ENCODE measurements around the gene PARP4. TPM values are rescaled to one million over a fixed set of nuclear protein-coding genes. Genes with fewer than 3 reads are reported as not detected.
"Not testable (repeated sequence)": the region's sequence is repeated elsewhere in the genome, so short reads cannot be mapped to it uniquely, and the experiment has no call there.

Gene PARP4
- total RNA-seq, 2 experiments from 2014 or later, result 52.1 to 53.5 TPM

- ChIA-PET CTCF (no interaction called here), POLR2A (no interaction called here)
- no peaks in the 10 kb centered on the region for H3K9me3 Mint-ChIP-seq (ENCODE audit: insufficient read depth)
- no peak overlapping the region for H3K27ac Mint-ChIP-seq
- H3K27me3 Mint-ChIP-seq (ENCODE audit: low read depth), result no peaks in the 10 kb centered on the region
- no peak for DNase-seq
- H3K4me3 Mint-ChIP-seq, result no peak overlapping the region
- no peak for ATAC-seq
- H3K4me1 Mint-ChIP-seq (ENCODE audit: low read depth), result peaks cover under 1% of the 10 kb centered on the region
- peaks cover 41% of the 10 kb centered on the region for H3K36me3 Mint-ChIP-seq (ENCODE audit: low read depth)
Measured at GRCh38 chr13:24502533-24503378, 9.8 kb downstream of the PARP4 start.

DNA sequence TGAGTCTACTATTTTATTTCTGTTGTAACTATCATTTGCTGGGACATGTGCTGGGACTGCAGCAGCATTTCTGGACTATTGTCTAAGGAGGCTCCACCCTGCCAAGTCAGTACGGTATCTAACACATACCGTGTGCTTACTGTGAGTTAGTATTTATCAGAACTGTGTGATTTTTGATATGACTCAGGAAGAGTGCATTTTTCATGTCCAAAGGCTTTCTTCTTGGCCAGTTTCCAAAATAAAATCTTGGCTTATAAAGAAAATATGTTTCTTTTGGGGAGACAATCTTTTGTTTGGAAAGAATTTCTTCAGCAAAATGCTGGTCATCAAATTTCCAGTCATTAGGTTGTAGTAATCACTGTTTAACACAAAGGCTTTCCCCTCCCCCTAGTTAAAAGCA lies 11.6 kb downstream of the PARP4 start:
- no peak overlapping the region for H3K27ac Mint-ChIP-seq

GRCh38 chr13:24497742-24498141 lies 14.8 kb downstream of the PARP4 start:
- ChIA-PET CTCF (interaction anchor here (1.1 kb wide), 1 partner anchor 14 kb away, joined by 3 read pairs; no protein-coding TSS in a partner anchor), POLR2A (no interaction called here)
- DNase-seq, result no peak
- Mint-ChIP-seq H3K27me3 (ENCODE audit: low read depth) (no peaks in the 10 kb centered on the region), H3K4me3 (no peak overlapping the region), H3K9me3 (ENCODE audit: insufficient read depth) (no peaks in the 10 kb centered on the region), H3K27ac (no peak overlapping the region), H3K4me1 (ENCODE audit: low read depth) (no peaks in the 10 kb centered on the region), H3K36me3 (ENCODE audit: low read depth) (peaks cover 62% of the 10 kb centered on the region)
- ATAC-seq, result no peak

More for the DNA sequence above, 11.6 kb downstream of the PARP4 start:
- DNase-seq (no peak), ATAC-seq (no peak)
- no peaks in the 10 kb centered on the region for H3K27me3 Mint-ChIP-seq (ENCODE audit: low read depth)
- ChIA-PET CTCF (no interaction called here), POLR2A (no interaction called here)
- H3K4me3 Mint-ChIP-seq, result no peak overlapping the region
- peaks cover 46% of the 10 kb centered on the region for H3K36me3 Mint-ChIP-seq (ENCODE audit: low read depth)
- H3K4me1 Mint-ChIP-seq (ENCODE audit: low read depth), result no peaks in the 10 kb centered on the region
- H3K9me3 Mint-ChIP-seq (ENCODE audit: insufficient read depth), result no peaks in the 10 kb centered on the region

- H3K27ac Mint-ChIP-seq; H3K9me3 Mint-ChIP-seq (ENCODE audit: insufficient read depth); CTCF ChIA-PET; ATAC-seq; POLR2A ChIA-PET; DNase-seq; H3K27me3 Mint-ChIP-seq (ENCODE audit: low read depth); H3K4me1 Mint-ChIP-seq (ENCODE audit: low read depth); H3K4me3 Mint-ChIP-seq: not testable (repeated sequence)
- H3K36me3 Mint-ChIP-seq (ENCODE audit: low read depth), result peaks cover 63% of the 10 kb centered on the region
Measured at GRCh38 chr13:24496295-24496694, 16.3 kb downstream of the PARP4 start.

GRCh38 chr13:24495151-24495729 lies 17.3 kb downstream of the PARP4 start:
- peaks cover 65% of the 10 kb centered on the region for H3K36me3 Mint-ChIP-seq (ENCODE audit: low read depth)
- H3K4me1 Mint-ChIP-seq (ENCODE audit: low read depth), result no peaks in the 10 kb centered on the region
- no peaks in the 10 kb centered on the region for H3K9me3 Mint-ChIP-seq (ENCODE audit: insufficient read depth)
- CTCF ChIA-PET, result no interaction called here
- H3K27me3 Mint-ChIP-seq (ENCODE audit: low read depth), result no peaks in the 10 kb centered on the region
- H3K4me3 Mint-ChIP-seq, result no peak overlapping the region
- H3K27ac Mint-ChIP-seq, result no peak overlapping the region
- ATAC-seq (no peak), DNase-seq (no peak)
- POLR2A ChIA-PET, result no interaction called here

- Mint-ChIP-seq H3K27ac (no peak overlapping the region), H3K4me1 (ENCODE audit: low read depth) (no peaks in the 10 kb centered on the region), H3K4me3 (no peak overlapping the region), H3K36me3 (ENCODE audit: low read depth) (peaks cover 78% of the 10 kb centered on the region), H3K9me3 (ENCODE audit: insufficient read depth) (no peaks in the 10 kb centered on the region), H3K27me3 (ENCODE audit: low read depth) (no peaks in the 10 kb centered on the region)
- CTCF ChIA-PET, result no interaction called here
- DNase-seq, result no peak
- POLR2A ChIA-PET, result no interaction called here
- no peak for ATAC-seq
Measured at GRCh38 chr13:24493356-24493755, 19.2 kb downstream of the PARP4 start.

DNA sequence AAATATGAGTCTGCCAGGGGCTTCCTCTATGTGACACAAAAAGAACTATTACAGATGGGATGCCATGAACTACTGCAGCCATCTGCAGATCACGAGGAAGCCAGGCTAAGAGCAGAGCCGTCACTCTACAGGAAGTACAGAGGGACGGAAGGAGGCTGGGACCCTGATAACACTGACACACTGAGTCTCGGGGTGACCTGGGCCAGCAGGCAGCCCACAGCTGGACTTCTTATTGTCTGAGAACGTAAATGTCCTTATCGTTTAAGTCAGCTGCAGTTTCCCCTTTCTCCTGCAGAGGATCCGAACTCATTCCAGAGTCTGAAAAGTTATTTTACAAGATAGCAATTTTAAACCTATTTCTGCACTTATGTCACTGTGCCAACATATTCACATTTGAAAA lies 20.7 kb downstream of the PARP4 start:
- H3K27me3 Mint-ChIP-seq (ENCODE audit: low read depth), result no peaks in the 10 kb centered on the region
- H3K4me3 Mint-ChIP-seq, result no peak overlapping the region
- POLR2A ChIA-PET, result no interaction called here
- H3K27ac Mint-ChIP-seq, result no peak overlapping the region
- no peaks in the 10 kb centered on the region for H3K4me1 Mint-ChIP-seq (ENCODE audit: low read depth)
- CTCF ChIA-PET, result no interaction called here
- ATAC-seq, result no peak
- peaks cover 76% of the 10 kb centered on the region for H3K36me3 Mint-ChIP-seq (ENCODE audit: low read depth)
- no peak for DNase-seq
- no peaks in the 10 kb centered on the region for H3K9me3 Mint-ChIP-seq (ENCODE audit: insufficient read depth)

DNA sequence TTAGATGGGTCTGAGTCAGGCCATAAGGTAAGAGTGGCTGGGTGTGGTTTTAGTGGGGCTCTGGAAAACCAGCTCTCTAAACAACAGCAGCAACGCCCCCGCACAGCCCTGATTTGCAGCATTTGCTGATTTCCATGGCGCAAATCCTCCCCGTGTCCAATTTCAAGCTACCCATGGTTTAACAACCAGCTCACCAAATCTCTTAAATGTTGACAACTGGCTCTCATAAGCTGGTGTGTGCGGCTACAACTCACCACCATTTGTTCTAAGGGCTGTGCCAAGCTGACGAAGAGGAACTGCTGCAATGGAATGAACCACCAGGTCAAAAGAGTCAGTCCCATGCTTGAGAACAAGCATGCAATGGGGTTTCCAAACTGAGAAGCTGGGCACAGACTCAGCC lies 22.9 kb downstream of the PARP4 start:
- ChIA-PET CTCF (no interaction called here), POLR2A (no interaction called here)
- Mint-ChIP-seq H3K27me3 (ENCODE audit: low read depth) (no peaks in the 10 kb centered on the region), H3K36me3 (ENCODE audit: low read depth) (peaks cover 68% of the 10 kb centered on the region), H3K27ac (no peak overlapping the region), H3K4me3 (no peak overlapping the region), H3K9me3 (ENCODE audit: insufficient read depth) (no peaks in the 10 kb centered on the region), H3K4me1 (ENCODE audit: low read depth) (no peaks in the 10 kb centered on the region)
- DNase-seq, result no peak
- ATAC-seq, result no peak

- POLR2A ChIA-PET; ATAC-seq; H3K9me3 Mint-ChIP-seq (ENCODE audit: insufficient read depth); H3K4me3 Mint-ChIP-seq; H3K27ac Mint-ChIP-seq; CTCF ChIA-PET; H3K4me1 Mint-ChIP-seq (ENCODE audit: low read depth); H3K27me3 Mint-ChIP-seq (ENCODE audit: low read depth); DNase-seq: not testable (repeated sequence)
- peaks cover 66% of the 10 kb centered on the region for H3K36me3 Mint-ChIP-seq (ENCODE audit: low read depth)
Measured at GRCh38 chr13:24488092-24488491, 24.5 kb downstream of the PARP4 start.

DNA sequence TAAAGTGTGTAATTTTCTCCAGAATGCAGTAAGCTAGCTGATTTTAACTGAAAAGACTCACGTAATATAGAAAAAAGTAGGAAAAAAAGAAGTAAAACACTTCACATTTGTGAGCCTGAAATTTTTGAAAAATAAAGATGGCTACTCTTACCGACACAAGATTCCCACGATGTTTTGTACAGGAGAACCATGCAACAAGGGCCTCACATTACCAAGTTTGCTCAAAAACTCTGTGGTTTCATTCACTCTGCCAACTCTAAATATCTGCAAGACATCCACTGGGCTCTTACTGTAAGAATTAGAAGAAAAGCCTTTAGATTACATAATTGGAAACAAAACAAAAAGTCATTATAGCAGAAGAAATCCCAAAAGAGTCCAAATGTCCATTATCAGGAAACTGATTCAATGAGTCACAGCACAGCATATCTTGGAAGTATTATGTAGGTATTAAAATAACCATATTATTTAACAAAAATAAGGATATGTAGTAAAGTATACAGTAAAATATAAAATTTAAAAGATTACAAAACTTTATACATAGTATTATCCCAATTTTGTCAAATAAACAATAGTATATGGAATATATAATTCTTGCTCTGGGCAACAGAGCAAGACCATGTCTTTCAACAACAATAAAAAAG lies 26.4 kb downstream of the PARP4 start:
- H3K4me1 Mint-ChIP-seq (ENCODE audit: low read depth); ATAC-seq; H3K27me3 Mint-ChIP-seq (ENCODE audit: low read depth); H3K4me3 Mint-ChIP-seq; H3K9me3 Mint-ChIP-seq (ENCODE audit: insufficient read depth); H3K27ac Mint-ChIP-seq; POLR2A ChIA-PET; CTCF ChIA-PET; DNase-seq: not testable (repeated sequence)
- H3K36me3 Mint-ChIP-seq (ENCODE audit: low read depth), result peaks cover 64% of the 10 kb centered on the region

GRCh38 chr13:24473686-24474085 lies 38.9 kb downstream of the PARP4 start:
- Mint-ChIP-seq H3K27me3 (ENCODE audit: low read depth) (no peaks in the 10 kb centered on the region), H3K4me1 (ENCODE audit: low read depth) (no peaks in the 10 kb centered on the region)

GRCh38 chr13:24472129-24472528 lies 40.4 kb downstream of the PARP4 start:
- peaks cover 82% of the 10 kb centered on the region for H3K36me3 Mint-ChIP-seq (ENCODE audit: low read depth)
- POLR2A ChIA-PET; DNase-seq; ATAC-seq; H3K27ac Mint-ChIP-seq; CTCF ChIA-PET; H3K4me1 Mint-ChIP-seq (ENCODE audit: low read depth); H3K27me3 Mint-ChIP-seq (ENCODE audit: low read depth); H3K4me3 Mint-ChIP-seq; H3K9me3 Mint-ChIP-seq (ENCODE audit: insufficient read depth): not testable (repeated sequence)

More at GRCh38 chr13:24473686-24474085, 38.9 kb downstream of the PARP4 start:
- H3K4me3 Mint-ChIP-seq, result no peak overlapping the region
- DNase-seq (no peak), ATAC-seq (no peak)
- ChIA-PET POLR2A (no interaction called here), CTCF (no interaction called here)
- H3K9me3 Mint-ChIP-seq (ENCODE audit: insufficient read depth), result no peaks in the 10 kb centered on the region
- no peak overlapping the region for H3K27ac Mint-ChIP-seq
- peaks cover 72% of the 10 kb centered on the region for H3K36me3 Mint-ChIP-seq (ENCODE audit: low read depth)

Measured in activated CD8-positive, alpha-beta T cell treated with anti-CD3 and anti-CD28 coated beads, Interleukin-2, amount 10 ng/mL, durations not matched to agents 7 days and 5 days (primary cell).